GM12872 (cell line): ENCODE data around the gene SFMBT1.

ENCODE experiments used
- TF ChIP-seq, protein P1 (sequence below): IDR thresholded peaks from 3 replicates; pipeline ENCODE4 v1.5.1; 2011; ENCODE audit warnings: low read depth, mild to moderate bottlenecking, low read length, moderate library complexity; ENCODE audit not compliant: insufficient read depth

Gene SFMBT1

DNA sequence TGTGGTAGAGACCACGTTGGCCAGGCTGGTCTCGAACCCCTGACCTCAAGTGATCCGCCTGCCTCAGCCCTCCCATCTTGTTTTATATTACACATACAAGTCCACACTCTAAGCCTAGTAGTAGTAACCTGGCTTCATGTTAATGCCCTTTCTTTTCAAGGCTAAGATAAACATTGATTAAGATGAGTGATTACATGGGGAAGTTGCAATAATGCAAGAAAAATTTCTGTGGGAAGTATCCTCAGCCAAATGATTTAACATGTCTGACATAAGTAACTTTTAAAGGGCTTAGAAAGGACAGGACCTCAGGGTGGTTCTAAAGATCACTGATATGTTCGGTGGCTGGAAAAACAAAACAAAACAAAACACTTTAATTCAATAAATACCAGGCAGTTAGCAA is 72.1 kb downstream of the SFMBT1 start:
- TF ChIP-seq, protein P1, sequence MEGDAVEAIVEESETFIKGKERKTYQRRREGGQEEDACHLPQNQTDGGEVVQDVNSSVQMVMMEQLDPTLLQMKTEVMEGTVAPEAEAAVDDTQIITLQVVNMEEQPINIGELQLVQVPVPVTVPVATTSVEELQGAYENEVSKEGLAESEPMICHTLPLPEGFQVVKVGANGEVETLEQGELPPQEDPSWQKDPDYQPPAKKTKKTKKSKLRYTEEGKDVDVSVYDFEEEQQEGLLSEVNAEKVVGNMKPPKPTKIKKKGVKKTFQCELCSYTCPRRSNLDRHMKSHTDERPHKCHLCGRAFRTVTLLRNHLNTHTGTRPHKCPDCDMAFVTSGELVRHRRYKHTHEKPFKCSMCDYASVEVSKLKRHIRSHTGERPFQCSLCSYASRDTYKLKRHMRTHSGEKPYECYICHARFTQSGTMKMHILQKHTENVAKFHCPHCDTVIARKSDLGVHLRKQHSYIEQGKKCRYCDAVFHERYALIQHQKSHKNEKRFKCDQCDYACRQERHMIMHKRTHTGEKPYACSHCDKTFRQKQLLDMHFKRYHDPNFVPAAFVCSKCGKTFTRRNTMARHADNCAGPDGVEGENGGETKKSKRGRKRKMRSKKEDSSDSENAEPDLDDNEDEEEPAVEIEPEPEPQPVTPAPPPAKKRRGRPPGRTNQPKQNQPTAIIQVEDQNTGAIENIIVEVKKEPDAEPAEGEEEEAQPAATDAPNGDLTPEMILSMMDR = no peak

DNA sequence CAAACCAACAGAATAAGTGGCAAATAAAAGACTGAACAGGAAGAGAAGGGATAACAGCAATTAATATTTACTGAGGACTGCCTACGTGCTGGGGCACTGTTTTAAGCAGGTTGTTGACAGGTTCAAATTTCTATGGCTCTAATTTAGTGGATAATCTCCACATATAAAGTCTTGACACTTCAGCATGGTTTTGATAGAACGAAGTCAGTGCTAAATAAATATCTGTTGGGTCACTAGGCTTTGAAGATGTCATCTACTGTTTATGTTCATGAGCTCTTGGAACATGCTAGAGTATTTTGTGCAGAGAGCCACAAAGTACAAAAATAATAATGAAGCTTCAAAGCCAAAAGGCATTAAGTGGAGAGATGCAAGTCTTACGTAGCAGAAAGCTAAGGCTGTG is 74.0 kb downstream of the SFMBT1 start:
- TF ChIP-seq, protein P1 = no peak

DNA sequence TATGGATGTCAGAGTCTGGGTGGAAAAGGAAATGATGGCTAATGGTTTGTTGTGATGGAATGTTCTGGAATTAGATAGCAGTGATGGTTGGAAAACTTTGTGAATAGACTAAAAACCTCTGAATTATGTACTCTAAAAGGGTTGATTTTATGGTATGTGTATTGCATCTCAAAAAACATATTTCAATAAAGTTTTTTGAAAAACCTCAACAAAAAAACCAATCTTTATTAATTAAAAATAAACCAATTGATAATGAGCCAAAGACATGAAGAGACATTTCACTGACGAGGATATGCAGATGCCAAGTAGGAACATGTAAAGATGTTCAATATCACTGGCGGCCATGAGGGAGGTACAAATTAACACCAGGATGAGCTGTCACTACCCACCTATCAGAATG is 78.5 kb downstream of the SFMBT1 start:
- TF ChIP-seq, protein P1 = no peak

DNA sequence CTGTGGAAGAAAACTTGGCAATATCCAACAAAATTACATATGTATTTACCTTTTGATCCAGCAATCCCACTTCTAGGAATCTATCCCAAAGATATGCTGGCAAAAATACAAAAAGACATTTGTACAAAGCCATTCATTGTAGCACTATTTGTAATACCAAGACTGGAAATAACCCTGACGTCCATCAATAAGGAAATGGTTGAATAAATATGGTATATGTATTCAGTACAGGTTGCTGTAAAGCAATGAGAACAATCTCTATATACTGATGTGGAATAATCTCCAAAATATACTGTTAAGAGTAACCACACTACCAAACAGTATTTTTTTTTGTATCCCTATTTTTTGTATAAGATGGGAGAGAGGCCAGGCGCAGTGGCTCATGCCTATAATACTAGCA is 83.7 kb downstream of the SFMBT1 start:
- TF ChIP-seq, protein P1 = no peak

DNA sequence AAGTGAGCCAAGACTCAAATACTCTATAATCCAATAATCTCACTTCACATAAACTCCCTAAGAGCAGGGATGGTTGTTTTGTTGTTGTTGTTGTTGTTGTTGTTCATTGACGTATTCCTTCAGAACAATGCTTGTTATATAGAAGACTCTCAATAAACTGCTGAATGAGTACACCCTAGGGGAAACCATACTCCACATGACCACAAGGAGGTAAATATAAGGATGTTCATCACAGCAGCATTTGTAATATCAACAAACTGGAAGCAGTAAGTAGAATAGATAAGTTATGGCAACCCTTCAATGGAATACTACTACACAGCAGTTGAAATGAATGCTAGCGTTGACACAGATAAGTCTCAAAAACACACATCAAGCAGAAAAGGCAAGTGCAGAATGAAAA is 86.1 kb downstream of the SFMBT1 start:
- TF ChIP-seq, protein P1 = no peak

DNA sequence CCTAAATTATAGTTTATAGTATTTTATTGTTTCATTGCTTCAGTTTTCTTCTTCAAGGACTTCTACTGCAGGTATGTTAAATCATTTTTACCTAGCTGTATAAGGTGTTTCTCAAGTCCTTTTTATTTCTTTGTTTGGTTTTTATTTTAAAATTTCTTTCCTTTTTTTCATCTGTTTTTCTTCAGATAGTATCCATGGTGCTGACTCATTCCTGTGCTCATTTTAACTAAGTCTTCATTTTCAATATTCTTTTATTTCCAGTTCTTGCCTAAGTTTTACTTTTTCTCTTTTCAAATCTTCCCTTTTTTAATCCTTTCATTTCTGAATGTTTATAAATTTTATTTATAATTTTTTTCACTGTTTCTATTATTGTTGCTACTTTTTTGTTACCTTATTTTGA is 106.3 kb downstream of the SFMBT1 start:
- TF ChIP-seq, protein P1 = no peak

DNA sequence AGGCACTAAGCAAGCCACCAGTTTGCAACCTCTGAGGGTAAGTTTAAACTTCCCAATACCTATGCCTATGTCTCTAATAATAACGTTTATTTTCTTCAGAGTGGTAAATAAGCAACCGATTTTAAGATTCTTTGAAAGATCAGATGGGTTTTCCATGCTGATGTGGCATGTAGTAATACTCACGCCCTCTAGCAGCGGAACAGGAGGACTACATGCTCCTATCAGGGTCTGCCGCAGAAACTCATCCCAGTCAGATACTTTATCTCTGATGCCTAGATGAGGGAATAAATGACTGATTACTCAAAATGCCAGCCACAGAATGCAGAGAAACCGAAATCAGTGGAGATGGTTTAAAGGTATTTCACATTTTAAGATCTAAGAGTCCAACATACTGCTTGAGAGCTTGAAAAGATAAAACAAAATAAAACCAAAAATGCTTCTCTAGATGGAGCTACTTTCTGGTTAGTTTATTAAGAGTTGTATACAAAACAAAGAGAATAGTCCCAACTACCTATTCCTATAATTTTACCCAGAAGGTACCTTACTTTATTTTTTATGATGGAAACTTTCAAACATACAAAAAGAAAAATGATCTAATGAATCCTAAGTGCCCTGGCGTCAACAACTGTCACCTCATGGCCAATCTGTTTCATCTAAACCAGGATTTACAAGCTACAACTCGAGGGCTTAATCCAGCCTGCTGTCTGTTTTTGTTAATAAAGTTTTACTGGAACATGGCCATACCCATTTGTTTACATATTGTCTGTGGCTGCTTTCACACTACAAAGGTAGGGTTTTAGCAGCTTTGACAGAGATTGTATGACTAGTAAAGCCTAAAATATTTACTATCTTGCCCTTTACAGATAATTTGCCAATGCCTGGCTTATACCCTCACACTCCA is 111.0 kb downstream of the SFMBT1 start:
- TF ChIP-seq, protein P1 = peak; percentile 85
